Measurements from ENCODE around the gene USP16. TPM values are rescaled to one million over a fixed set of nuclear protein-coding genes. Genes with fewer than 3 reads are reported as not detected.

Gene USP16
- total RNA-seq, result 10 to 100 TPM; 19.9 to 22.0 TPM
- 22.4 TPM for polyA plus RNA-seq (2013, experiment 1 of 2)
- polyA plus RNA-seq (2013, experiment 2 of 2), result 23.0 TPM
- long read RNA-seq, experiment 1, partial matches to known transcripts, result 6 of 17 reads
- long read RNA-seq, experiment 1, other reads (novel, unspliced or antisense), result 7 of 17 reads
- long read RNA-seq, experiment 2, transcript USP16-204 (18 exons, 2,963 nt), result major isoform, 12 of 24 reads
- long read RNA-seq, experiment 2, partial matches to known transcripts, result 4 of 24 reads
- long read RNA-seq, experiment 2, other reads (novel, unspliced or antisense), result 4 of 24 reads
- long read RNA-seq, experiment 3, partial matches to known transcripts, result 3 of 9 reads
- long read RNA-seq, experiment 3, other reads (novel, unspliced or antisense), result 5 of 9 reads
- long read RNA-seq, experiment 4, partial matches to known transcripts, result 15 of 22 reads
- long read RNA-seq, experiment 4, other reads (novel, unspliced or antisense), result 4 of 22 reads

DNA sequence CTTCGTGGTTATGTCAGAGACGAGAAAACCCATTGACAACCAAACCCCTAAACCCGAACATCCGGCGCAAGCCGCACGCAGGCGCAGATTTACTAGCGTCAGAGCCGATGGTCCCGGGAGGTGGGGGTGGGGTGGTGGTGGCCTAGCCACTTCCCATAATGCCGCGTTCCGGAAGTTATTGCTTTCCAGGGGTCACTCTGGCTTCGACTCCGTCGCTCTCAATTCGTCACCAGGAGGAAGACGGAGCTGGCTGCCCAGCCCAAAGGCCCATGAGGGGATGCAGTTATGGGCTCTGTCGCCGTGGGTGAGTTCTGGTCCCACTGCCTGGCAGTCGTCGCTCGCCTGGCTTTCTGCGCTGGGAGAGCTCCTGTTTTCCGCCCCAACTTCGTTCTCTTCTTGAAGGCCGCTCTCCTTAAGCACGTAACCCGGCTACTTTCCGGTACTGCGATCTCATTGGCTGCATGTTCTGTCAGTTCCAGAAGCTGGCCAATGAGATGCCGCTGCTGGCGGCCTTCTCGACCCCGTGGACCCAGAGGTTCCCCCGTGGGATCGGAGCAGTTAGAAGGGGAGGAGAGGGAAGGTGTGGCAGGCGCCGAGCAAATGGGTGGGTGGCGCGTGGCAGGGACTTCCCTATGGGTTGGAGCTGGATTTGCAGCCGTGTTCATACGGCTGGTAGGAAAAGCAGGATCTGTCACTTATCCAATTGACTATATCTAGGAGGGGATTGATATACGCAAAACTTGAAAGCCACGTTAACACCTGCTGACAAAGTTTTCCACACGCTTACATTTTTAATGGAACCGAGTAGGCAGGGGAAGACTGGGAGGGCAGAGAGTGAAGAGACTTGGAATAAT is at the start of gene USP16:
Gene USP16, plus strand, starts transcription at position 195 of the 854 bp plus-strand sequence. CDS start 3,246 bp downstream, outside the sequence.
- TF ChIP-seq, protein P1, sequence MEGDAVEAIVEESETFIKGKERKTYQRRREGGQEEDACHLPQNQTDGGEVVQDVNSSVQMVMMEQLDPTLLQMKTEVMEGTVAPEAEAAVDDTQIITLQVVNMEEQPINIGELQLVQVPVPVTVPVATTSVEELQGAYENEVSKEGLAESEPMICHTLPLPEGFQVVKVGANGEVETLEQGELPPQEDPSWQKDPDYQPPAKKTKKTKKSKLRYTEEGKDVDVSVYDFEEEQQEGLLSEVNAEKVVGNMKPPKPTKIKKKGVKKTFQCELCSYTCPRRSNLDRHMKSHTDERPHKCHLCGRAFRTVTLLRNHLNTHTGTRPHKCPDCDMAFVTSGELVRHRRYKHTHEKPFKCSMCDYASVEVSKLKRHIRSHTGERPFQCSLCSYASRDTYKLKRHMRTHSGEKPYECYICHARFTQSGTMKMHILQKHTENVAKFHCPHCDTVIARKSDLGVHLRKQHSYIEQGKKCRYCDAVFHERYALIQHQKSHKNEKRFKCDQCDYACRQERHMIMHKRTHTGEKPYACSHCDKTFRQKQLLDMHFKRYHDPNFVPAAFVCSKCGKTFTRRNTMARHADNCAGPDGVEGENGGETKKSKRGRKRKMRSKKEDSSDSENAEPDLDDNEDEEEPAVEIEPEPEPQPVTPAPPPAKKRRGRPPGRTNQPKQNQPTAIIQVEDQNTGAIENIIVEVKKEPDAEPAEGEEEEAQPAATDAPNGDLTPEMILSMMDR (conservative IDR thresholded peaks at IDR 0.05), result no peak
- Histone ChIP-seq H3K36me3 (ENCODE audit: control insufficient read depth, insufficient read depth, low read length) (peaks cover 16% of the 10 kb centered on the region), H3K9me3 (ENCODE audit: control insufficient read depth, low read length) (no peaks in the 10 kb centered on the region), H3K9ac (ENCODE audit: extremely low read depth, low read length, poor library complexity, severe bottlenecking) (peak within 1 kb of the TSS; percentile 83), H3K4me1 (ENCODE audit: control insufficient read depth, insufficient read depth, low read length) (no peaks in the 10 kb centered on the region), H3K27me3 (ENCODE audit: control insufficient read depth, insufficient read depth, low read length, poor library complexity, severe bottlenecking) (peaks cover 5% of the 10 kb centered on the region), H3K27ac (ENCODE audit: low read depth, low read length) (peak within 1 kb of the TSS; percentile 91), H3K4me3 (ENCODE audit: low read length) (peak within 1 kb of the TSS; percentile 89)
- peak within 1 kb of the TSS; percentile 91 for H3K4me3 Mint-ChIP-seq
- H3K27ac Mint-ChIP-seq, result peak within 1 kb of the TSS; percentile 100
- DNase-seq, result peak; percentile 97
- H3K27me3 Mint-ChIP-seq (ENCODE audit: insufficient read depth), result no peaks in the 10 kb centered on the region
- peaks cover 5% of the 10 kb centered on the region for H3K9me3 Mint-ChIP-seq
- 0 to 1% methylated on average over 25 to 48 of the region's 48 CpGs for WGBS, 2 experiments (ENCODE audit: insufficient coverage in 1 of 2, insufficient read length in 1 of 2)
- peaks cover 13% of the 10 kb centered on the region for H3K36me3 Mint-ChIP-seq (ENCODE audit: low read depth)
- peaks cover 5% of the 10 kb centered on the region for H3K4me1 Mint-ChIP-seq

DNA sequence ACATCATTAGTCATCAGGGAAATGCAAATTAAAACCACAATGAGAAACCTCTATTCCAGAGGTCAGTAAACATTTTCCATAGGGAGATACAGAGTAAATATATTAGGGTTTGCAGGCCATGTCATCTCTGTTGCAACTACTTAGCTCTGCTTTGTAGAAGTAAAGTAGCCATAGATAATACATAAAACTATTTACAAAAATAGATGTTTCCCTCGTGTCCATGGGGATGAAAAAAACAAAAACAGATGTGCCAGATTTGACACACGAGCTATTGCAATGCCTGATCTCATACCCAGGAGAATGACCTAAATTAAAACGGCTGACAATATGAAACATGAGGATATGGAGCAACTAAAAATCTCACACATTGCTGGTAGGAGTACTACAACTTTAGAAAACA is 49.1 kb upstream of the USP16 start:
- H3K9me3 Mint-ChIP-seq, result peaks cover 3% of the 10 kb centered on the region
- WGBS, 2 experiments (ENCODE audit: insufficient coverage in 1 of 2, insufficient read length in 1 of 2), result 90 to 94% methylated on average over 2 to 3 of the region's 3 CpGs
- H3K27ac ChIP-seq (ENCODE audit: low read depth, low read length), result no peak overlapping the region

DNA sequence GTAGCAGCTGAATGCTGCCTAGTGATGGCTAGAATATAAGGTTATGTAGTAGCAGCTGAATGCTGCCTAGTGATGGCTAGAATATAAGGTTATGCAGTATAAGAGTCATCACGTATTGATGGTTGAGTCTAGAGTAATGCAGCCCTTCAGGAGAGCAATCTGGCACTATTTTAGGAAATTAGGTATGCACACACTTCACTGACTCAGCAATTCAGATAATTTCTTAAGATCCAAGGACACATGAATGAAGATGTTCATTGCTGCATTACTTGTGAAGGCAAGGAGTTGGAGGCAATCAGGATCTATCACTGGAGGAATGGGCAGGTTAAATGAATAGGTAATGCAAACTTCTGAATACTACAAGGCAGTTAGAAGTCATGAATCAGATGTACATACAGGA is 45.4 kb upstream of the USP16 start:
- Mint-ChIP-seq H3K36me3 (ENCODE audit: low read depth) (peaks cover 42% of the 10 kb centered on the region), H3K9me3 (no peaks in the 10 kb centered on the region), H3K27me3 (ENCODE audit: insufficient read depth) (no peaks in the 10 kb centered on the region), H3K4me3 (no peak overlapping the region), H3K27ac (no peak overlapping the region), H3K4me1 (no peaks in the 10 kb centered on the region)
- no peaks in the 10 kb centered on the region for H3K27me3 ChIP-seq (ENCODE audit: control insufficient read depth, insufficient read depth, low read length, poor library complexity, severe bottlenecking)
- TF ChIP-seq, protein P1 (conservative IDR thresholded peaks at IDR 0.05), result no peak
- DNase-seq, result no peak
- no peak overlapping the region for H3K4me3 ChIP-seq (ENCODE audit: low read length)
- H3K4me1 ChIP-seq (ENCODE audit: control insufficient read depth, insufficient read depth, low read length), result no peaks in the 10 kb centered on the region
- peaks cover 60% of the 10 kb centered on the region for H3K36me3 ChIP-seq (ENCODE audit: control insufficient read depth, insufficient read depth, low read length)
- 100% methylated on average over 1 of the region's 1 CpG; no CpG with 5 or more reads in 1 of the 2 experiments for WGBS, 2 experiments (ENCODE audit: insufficient coverage in 1 of 2, insufficient read length in 1 of 2)
- no peak overlapping the region for H3K27ac ChIP-seq (ENCODE audit: low read depth, low read length)
- no peak overlapping the region for H3K9ac ChIP-seq (ENCODE audit: extremely low read depth, low read length, poor library complexity, severe bottlenecking)
- H3K9me3 ChIP-seq (ENCODE audit: control insufficient read depth, low read length), result no peaks in the 10 kb centered on the region

More for the DNA sequence above, 49.1 kb upstream of the USP16 start:
- H3K36me3 Mint-ChIP-seq (ENCODE audit: low read depth), result peaks cover 47% of the 10 kb centered on the region
- no peaks in the 10 kb centered on the region for H3K4me1 Mint-ChIP-seq
- H3K4me3 Mint-ChIP-seq, result no peak overlapping the region
- Histone ChIP-seq H3K36me3 (ENCODE audit: control insufficient read depth, insufficient read depth, low read length) (peaks cover 55% of the 10 kb centered on the region), H3K4me3 (ENCODE audit: low read length) (no peak overlapping the region), H3K9me3 (ENCODE audit: control insufficient read depth, low read length) (peaks cover 6% of the 10 kb centered on the region), H3K27me3 (ENCODE audit: control insufficient read depth, insufficient read depth, low read length, poor library complexity, severe bottlenecking) (no peaks in the 10 kb centered on the region), H3K9ac (ENCODE audit: extremely low read depth, low read length, poor library complexity, severe bottlenecking) (no peak overlapping the region), H3K4me1 (ENCODE audit: control insufficient read depth, insufficient read depth, low read length) (no peaks in the 10 kb centered on the region)
- DNase-seq, result no peak
- no peaks in the 10 kb centered on the region for H3K27me3 Mint-ChIP-seq (ENCODE audit: insufficient read depth)
- H3K27ac Mint-ChIP-seq, result no peak overlapping the region
- TF ChIP-seq, protein P1 (conservative IDR thresholded peaks at IDR 0.05), result no peak
